ENCODE measurements around the gene DOCK7.

- TF ChIP-seq CTCF (IDR thresholded peaks at IDR 0.05) (no peak), POLR2A (IDR thresholded peaks at IDR 0.05) (no peak), POLR2AphosphoS5 (IDR thresholded peaks at IDR 0.05) (no peak)
Measured at GRCh38 chr1:62688687-62689085, 500 bp upstream of the DOCK7 start.

Data from breast epithelium (tissue), 3 donors.